SKM-1 treated with dmso at 0.1 percent for 144 hours (cell line): ENCODE results near the gene CRB3.
A peak's percentile ranks its signal among the peaks of the same experiment; 100 is the strongest.
"Not testable (repeated sequence)": the region's sequence is repeated elsewhere in the genome, so short reads cannot be mapped to it uniquely, and the experiment has no call there.

ENCODE experiments used
- DNase-seq: peaks from one replicate; lab custom pipeline; 2025; ENCODE audit not compliant: unreplicated experiment; lab: John Stamatoyannopoulos, UW

CRB3 gene

DNA sequence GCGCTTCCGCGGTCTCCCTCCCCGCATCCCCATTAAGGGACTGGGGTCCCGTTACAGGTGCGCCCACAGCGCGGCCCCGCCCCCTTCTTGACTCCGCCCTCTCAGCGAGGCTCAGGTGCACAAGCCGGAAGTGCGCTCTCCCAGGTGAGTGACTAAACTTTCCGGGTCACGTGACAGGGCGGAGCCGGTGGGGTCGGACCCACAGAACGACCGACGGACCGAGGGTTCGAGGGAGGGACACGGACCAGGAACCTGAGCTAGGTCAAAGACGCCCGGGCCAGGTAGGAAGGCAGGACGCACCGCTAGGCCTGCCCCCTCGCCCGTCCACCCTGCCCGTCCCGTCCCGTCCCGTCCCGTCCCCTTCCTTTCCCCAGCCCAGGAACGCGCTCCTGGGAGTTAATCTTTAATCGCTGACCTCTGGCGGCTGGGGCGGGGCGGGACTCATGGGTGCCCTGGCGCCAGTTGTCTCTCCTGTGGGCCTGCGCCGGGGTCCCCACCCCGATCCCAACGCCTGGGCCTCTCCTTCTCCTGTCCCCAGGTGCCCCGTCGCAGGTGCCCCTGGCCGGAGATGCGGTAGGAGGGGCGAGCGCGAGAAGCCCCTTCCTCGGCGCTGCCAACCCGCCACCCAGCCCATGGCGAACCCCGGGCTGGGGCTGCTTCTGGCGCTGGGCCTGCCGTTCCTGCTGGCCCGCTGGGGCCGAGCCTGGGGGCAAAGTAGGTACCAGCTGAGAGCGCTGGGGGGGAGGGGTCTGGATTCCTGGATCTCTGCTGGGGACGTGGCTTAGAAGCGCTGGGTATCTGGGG is at the start of gene CRB3:
CRB3 (plus strand) TSS at position 202 of the 804 bp plus-strand sequence; CDS start at position 633, 431 bp downstream.
- no peak for DNase-seq

- DNase-seq = no peak
Observed at GRCh38 chr19:6414793-6415590, 49.1 kb upstream of the CRB3 start.

DNA sequence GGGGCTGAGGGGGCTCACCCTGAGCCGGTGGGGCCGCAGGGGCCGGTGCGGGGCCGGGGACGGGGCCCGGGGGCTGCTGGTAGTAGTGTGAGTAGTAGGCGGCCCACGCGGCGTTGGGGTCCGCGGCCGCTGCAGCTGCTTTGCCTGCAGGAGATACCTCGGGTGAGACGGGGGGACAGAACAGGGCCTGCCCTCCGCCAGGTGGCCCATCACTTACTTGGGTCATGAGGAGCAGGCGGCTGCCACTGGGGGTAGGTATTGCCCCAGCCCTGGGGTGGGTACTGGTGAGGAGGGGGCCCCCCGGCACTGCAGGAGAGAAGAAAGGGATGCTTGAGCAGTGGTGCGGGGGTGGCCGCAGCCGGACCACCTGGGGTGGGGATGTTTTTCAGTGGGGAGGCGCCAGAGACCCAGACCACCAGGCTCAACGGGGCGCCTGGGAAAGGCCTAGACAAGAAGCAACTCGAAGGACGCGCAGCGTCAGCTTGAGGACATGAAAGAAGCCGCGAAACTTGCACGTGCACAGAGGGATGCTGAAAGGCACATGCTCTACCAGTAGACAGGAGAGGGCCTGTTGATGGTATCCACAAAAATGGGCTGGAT is 48.4 kb upstream of the CRB3 start:
- no peak for DNase-seq

GRCh38 chr19:6416658-6417405 is 47.2 kb upstream of the CRB3 start:
- no peak for DNase-seq

DNA sequence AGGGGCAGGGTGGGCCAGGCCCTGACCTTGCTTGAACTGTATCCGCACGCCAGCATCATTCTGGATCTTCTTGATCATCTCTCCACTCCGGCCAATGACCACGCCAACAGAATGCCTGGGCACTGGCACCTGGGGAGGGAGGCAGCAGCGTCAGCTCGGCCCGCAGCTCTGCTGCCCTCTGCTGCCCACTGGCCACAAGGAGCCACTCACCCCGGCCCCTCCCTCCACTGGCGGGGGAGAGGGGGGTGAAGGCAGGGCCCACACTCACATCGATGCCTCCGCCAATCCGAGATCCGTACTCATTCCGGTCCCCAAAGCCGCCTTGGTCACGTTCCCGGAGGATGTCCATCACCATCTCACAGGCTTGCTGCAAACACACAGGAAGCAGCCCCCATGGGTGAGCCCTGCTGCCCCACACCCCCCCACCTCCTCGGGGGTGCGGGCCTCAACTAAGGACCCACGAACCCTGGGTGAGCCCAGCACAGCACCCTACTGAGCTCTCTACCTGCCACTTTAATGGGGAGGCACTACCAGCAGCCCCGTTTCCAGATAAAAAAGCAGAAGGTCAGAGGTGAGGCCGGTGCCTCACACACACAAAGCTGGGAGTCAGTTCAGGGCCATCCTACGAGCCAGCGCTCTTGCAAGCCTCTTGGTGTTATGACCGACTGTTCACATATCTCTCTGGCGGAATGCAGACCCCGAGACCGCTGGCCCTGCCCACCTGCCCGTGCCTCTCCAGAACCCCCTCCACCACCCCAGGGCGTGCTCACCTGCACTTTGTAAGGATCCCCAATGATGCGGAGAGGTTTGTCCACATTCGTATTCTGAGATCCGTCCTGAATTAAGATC is 46.1 kb upstream of the CRB3 start:
- DNase-seq = no peak

DNA sequence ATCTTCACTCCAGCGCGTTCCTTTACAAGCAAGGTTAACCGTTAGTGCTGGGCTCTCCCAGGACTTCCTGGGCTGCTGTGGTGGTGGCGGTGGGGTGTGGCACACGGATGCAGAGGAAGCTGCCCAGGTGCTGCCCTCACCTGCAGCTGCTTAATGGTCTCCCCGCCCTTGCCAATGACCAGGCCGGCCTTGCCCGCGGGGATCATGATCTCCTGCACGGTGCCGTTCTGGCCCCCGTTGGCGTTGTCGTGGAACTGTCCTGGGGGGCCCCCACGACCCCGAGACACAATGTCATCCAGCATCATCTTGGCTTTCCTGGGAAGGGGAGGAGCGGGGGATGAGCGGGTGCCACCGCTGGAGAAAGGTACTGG is 45.5 kb upstream of the CRB3 start:
- DNase-seq = no peak

DNA sequence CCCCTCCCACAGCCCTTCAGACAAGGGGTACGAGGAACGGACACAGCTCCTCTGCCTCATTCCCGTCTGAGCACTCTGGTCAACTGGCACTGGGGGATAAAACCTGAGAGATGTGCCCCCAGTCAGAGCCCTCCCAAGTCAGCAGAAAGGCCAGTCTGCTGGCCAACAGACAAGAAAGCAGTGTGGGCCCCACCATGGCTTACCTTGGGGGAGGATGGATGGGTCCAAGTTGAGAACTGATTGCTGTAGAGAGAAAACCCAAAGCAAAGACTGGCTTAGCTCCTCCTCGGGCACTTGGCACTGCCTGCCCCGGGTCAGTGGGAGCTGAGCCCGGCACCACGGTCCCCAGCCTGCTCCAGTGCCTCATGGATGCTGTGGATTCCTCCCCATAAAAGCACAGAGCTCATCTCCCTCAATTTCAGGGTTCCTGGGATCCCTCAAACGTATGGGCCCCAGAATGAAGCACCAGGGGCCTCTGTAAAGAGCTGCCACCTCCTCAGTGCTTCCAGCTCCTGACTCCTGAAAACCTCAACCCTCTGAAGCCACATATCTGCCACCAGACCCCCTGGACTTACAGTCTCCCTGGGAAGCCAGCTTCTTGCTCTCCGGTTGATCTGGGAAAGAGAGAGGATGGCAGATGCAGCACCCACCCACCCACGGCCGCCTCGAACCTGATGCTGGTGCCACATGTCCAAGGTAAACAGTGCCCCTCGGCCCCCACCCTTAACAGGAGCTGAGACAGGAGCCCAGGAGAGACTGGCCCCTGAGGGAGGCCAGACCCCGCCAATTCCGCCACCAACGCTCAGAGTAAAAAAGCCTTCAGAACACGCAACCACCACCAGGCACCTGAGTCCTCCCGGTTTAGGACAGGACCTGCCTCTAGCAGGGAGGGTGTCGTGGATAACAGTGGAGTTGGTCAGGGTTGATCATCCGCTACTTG is 42.7 kb upstream of the CRB3 start:
- DNase-seq = no peak

DNA sequence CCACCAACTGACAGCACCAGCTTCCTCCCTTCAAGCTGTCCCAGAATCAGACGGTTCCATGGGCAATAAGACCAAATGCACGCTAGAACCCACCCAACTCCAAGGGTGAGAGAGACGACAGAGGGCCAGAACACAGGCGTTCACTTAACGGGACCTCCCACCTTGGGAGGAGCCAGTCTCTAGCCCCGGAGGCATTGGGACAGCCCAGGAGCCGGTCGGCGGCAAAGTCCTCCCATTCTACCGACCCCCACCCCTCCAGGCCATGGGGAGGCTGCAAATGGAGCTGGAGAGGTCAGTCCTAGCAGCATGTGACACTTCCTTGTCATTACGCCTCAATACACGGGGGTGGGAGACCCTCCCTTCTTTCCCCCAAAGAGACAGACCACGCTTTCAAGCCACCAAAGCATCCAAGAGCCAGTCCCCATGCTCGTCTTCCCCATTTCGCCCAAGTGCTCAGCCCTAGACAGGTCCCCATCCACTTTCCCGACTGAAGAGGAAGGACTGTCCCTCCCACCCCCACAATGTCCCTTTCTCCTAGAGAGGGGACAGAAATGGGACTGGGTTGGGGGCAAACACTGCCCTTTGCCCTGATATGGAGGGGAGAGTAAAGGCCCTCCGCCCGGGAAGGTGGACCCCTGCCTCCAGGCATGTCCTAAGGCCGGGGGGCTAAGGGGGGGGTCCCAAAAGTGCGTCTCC is 40.4 kb upstream of the CRB3 start:
- DNase-seq = no peak

- no peak for DNase-seq
Observed at GRCh38 chr19:6424195-6424938, 39.7 kb upstream of the CRB3 start, which contains the start of gene KHSRP. Gene KHSRP (minus strand): TSS chr19:6424811. CDS start chr19:6424701, 110 bp downstream.

- peak; percentile 100 for DNase-seq
Observed at GRCh38 chr19:6424939-6425731, 38.9 kb upstream of the CRB3 start.

GRCh38 chr19:6425732-6426620 is 38.1 kb upstream of the CRB3 start:
- peak; percentile 45 for DNase-seq

DNA sequence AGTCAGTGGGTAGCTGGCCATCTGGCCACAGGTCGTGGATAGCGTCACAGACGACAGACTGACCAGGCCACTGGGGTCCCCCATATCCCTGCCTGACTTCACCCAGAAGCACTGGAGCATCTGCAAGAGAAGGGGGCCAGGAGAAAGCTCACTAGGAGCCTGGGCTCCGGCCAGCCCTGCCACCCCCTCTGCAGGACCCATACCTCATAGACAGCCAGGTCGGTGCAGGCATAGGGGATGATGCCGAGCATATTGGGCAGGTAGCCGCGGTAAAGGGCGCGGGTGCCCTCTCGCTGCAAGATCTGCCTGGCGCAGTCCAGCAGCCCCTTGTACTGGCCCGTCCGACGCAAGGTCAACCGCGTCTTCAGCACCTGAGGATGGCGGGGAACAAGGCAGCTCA is 36.9 kb upstream of the CRB3 start:
- no peak for DNase-seq

GRCh38 chr19:6428692-6429418 is 35.2 kb upstream of the CRB3 start:
- not testable (repeated sequence) for DNase-seq

DNA sequence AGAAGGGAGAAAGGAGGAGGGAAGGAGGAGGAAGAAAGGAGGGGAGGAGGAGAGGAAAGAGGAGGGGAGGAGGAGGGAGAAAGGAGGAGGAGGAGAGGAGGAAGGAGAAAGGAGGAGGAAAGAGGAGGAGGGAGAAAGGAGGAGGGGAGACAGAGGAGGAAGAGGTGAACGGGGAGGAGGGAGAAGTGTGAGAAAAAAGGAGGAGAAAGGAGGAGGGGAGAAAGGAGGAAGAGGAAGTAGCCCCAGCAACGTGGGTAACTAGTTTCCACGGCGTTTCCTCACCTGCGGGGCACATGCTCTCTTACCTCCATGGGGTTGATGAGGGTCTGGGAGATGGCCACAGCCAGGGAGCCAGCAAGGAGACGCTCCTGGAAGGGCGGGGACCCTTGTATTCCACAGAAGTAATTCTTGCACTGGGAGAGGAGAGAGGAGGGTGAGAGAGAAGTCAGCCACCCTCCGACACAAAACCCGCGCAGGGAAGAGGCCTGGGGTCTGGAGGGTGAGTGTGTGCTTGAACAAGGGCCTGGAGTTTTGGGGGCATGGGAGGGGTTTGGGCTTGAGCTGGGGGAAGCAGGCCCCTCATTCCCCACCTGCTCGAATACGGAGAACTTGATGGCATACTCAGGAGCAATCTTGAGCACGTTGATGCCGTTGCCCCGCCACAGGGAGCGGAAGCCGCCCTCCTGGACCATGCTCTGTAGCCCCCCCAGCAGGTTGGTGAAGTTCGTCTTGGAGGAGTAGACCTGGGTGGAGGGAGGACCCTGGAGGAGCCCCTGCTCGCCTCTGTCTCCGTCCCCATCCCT is 34.5 kb upstream of the CRB3 start:
- DNase-seq = peak; percentile 44
